Mesodermal cell (in vitro differentiated cells): ENCODE measurements around the gene PHF20.
"Not testable (repeated sequence)": the region's sequence is repeated elsewhere in the genome, so short reads cannot be mapped to it uniquely, and the experiment has no call there.

Experiments used
- H3K27ac ChIP-seq: 2 replicates; pipeline ENCODE4 v1.7.0; 2013; ENCODE audit warnings: mild to moderate bottlenecking, low read depth, low read length, moderate library complexity; ENCODE audit not compliant: severe bottlenecking
- H3K36me3 ChIP-seq: 2 replicates; pipeline ENCODE4 v1.7.1; 2013; ENCODE audit warnings: mild to moderate bottlenecking, low read length, moderate library complexity; ENCODE audit not compliant: control insufficient read depth, insufficient read depth
- H3K4me1 ChIP-seq: one replicate; pipeline ENCODE4 v1.7.1; 2013; ENCODE audit warnings: mild to moderate bottlenecking, low read length; ENCODE audit not compliant: insufficient read depth, control insufficient read depth, poor library complexity, severe bottlenecking
- H3K4me3 ChIP-seq: 2 replicates; pipeline ENCODE4 v1.7.0; 2013; ENCODE audit warnings: low read length, control low read depth, mild to moderate bottlenecking; ENCODE audit not compliant: insufficient read depth, poor library complexity, severe bottlenecking; ENCODE audit errors: extremely low read depth
- H3K9me3 ChIP-seq: 2 replicates; pipeline ENCODE4 v1.7.1; 2013; ENCODE audit warnings: mild to moderate bottlenecking, low read length, moderate library complexity; ENCODE audit not compliant: control insufficient read depth
- WGBS, 2 experiments: methylation state at CpG; one replicate each; pipeline ENCODE4 v1.1.5; 2013; ENCODE audit warnings: missing lambda C conversion rate in 2 of 2; ENCODE audit not compliant: insufficient coverage in 2 of 2; 5-methylcytosine and 5-hydroxymethylcytosine counted together

The PHF20 gene

GRCh38 chr20:35767683-35768481 is 3.9 kb upstream of the PHF20 start:
- WGBS, 2 experiments = 76 to 80% methylated on average over 7 to 9 of the region's 12 CpGs
- H3K9me3 ChIP-seq = peaks cover 9% of the 10 kb centered on the region
- H3K27ac ChIP-seq = peak overlapping the region; percentile 97
- no peak overlapping the region for H3K4me3 ChIP-seq
- no peaks in the 10 kb centered on the region for H3K36me3 ChIP-seq
- H3K4me1 ChIP-seq = peaks cover 8% of the 10 kb centered on the region

DNA sequence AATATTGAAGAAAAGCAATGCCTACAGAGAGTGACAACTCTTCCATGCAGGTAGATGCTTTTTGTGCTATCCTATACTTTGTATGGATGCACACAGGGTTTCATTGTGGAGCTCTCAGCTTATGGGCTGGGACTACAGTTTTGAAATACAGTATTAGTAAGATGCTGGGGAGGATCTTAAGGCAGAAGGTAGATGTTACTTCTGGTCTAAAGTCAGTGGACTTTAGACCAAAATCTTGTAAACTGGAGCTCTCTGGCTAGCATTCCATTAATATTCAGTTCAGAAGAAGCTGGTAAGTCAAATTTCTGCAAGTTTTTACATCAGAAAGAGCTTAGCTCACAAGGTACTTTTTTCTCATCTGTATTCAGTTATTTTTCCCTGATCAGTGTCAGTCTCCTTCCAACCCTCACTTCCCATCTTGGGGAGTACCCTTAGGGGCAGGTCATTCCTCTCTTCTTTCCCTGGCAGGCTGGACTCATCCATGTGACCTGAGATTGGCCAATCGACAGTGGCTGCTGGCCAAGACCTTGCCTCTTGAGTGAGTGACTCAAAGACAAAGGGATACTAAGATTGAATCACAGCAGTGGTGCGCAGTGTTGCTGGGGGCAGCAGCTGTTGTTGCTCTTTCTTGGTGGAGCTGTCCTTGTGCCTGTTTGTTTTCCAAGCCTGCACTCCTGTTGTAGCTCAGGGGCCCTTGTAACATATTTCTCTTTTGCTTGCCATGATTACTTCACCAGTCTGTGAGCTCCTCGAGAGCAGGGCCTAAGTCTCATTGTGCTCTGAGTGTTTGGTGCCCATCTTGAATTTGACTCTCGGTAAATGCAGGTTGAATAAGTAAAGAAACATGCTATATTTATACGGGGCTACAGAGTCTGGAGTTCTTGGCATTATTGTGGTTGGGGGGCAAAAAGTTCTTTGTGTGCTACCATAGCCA is 2.8 kb upstream of the PHF20 start:
- H3K4me3 ChIP-seq = no peak overlapping the region
- peak overlapping the region; percentile 97 for H3K27ac ChIP-seq
- H3K9me3 ChIP-seq = peaks cover 9% of the 10 kb centered on the region
- H3K36me3 ChIP-seq = peaks cover under 1% of the 10 kb centered on the region
- H3K4me1 ChIP-seq = peaks cover 16% of the 10 kb centered on the region
- 43 to 45% methylated on average over 1 to 3 of the region's 5 CpGs for WGBS, 2 experiments

GRCh38 chr20:35771367-35771688 is 487 bp upstream of the PHF20 start:
- Histone ChIP-seq H3K4me1 (peaks cover 19% of the 10 kb centered on the region), H3K9me3 (peaks cover 9% of the 10 kb centered on the region), H3K36me3 (peaks cover 11% of the 10 kb centered on the region), H3K4me3 (no peak overlapping the region), H3K27ac (peak overlapping the region; percentile 68)
- 83 to 85% methylated on average over 9 of the region's 9 CpGs for WGBS, 2 experiments

- peaks cover 19% of the 10 kb centered on the region for H3K36me3 ChIP-seq
- WGBS, 2 experiments = 7 to 11% methylated on average over 5 to 7 of the region's 8 CpGs
- peaks cover 9% of the 10 kb centered on the region for H3K9me3 ChIP-seq
- peaks cover 19% of the 10 kb centered on the region for H3K4me1 ChIP-seq
- peak overlapping the region; percentile 79 for H3K4me3 ChIP-seq
- H3K27ac ChIP-seq = peak overlapping the region; percentile 68
These were observed 796 bp downstream of the PHF20 start for GRCh38 chr20:35772563-35773058.

- 51 to 56% methylated on average over 7 of the region's 8 CpGs for WGBS, 2 experiments
These were observed 1.4 kb downstream of the PHF20 start for GRCh38 chr20:35773154-35773751.

GRCh38 chr20:35774391-35774790 is 2.6 kb downstream of the PHF20 start:
- no peak overlapping the region for H3K27ac ChIP-seq
- H3K9me3 ChIP-seq = peaks cover 9% of the 10 kb centered on the region
- peaks cover 23% of the 10 kb centered on the region for H3K36me3 ChIP-seq
- H3K4me1 ChIP-seq = peaks cover 11% of the 10 kb centered on the region
- no peak overlapping the region for H3K4me3 ChIP-seq
- 100% methylated on average over 1 of the region's 1 CpG for WGBS, 2 experiments

More at GRCh38 chr20:35773154-35773751, 1.4 kb downstream of the PHF20 start:
- Histone ChIP-seq H3K4me1 (peaks cover 18% of the 10 kb centered on the region), H3K9me3 (peaks cover 9% of the 10 kb centered on the region), H3K4me3 (peak overlapping the region; percentile 79), H3K36me3 (peaks cover 19% of the 10 kb centered on the region), H3K27ac (peak overlapping the region; percentile 68)

DNA sequence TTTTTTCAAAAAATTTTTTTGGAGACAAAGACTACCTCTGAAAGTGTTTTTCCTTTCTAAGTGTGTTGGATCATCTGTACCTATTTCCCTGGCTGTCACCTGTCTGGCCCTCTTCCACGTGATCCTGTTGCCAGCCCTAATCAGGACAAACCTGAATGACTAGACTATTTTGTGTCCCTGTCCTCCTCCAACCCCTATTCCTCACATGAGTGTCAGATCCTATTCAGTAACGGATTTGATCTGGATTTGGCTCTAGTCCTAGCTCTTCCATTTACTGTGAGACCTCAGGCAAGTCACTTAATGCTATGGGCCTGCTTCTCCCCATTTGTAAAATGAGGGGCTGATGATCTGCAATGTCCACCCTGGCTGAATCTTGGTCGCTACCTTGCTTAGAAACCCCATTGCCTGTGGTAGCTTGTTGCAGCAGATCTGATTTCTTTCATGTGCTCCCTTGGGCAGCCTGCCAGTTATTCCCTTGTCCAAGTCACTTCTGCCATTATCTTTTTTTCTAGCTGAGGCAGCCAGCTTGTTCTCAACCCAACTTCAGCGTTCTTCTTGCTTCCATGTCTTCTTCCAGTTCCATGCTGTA is 4.8 kb downstream of the PHF20 start:
- Histone ChIP-seq H3K4me1 (peaks cover 11% of the 10 kb centered on the region), H3K9me3 (no peaks in the 10 kb centered on the region), H3K36me3 (peaks cover 37% of the 10 kb centered on the region), H3K4me3 (no peak overlapping the region), H3K27ac (no peak overlapping the region)
- 86 to 94% methylated on average over 3 to 4 of the region's 4 CpGs for WGBS, 2 experiments

- H3K4me3 ChIP-seq, H3K27ac ChIP-seq, H3K9me3 ChIP-seq, H3K4me1 ChIP-seq: not testable (repeated sequence)
- peaks cover 57% of the 10 kb centered on the region for H3K36me3 ChIP-seq
- 93 to 98% methylated on average over 5 to 8 of the region's 12 CpGs for WGBS, 2 experiments
These were observed 12.0 kb downstream of the PHF20 start for GRCh38 chr20:35783811-35784210.

- H3K27ac ChIP-seq, H3K9me3 ChIP-seq, H3K4me3 ChIP-seq, H3K4me1 ChIP-seq: not testable (repeated sequence)
- WGBS, 2 experiments = 94 to 100% methylated on average over 1 to 2 of the region's 4 CpGs
- peaks cover 47% of the 10 kb centered on the region for H3K36me3 ChIP-seq
These were observed 13.7 kb downstream of the PHF20 start for GRCh38 chr20:35785541-35785940.

- Histone ChIP-seq H3K4me1 (no peaks in the 10 kb centered on the region), H3K4me3 (no peak overlapping the region), H3K9me3 (no peaks in the 10 kb centered on the region), H3K27ac (no peak overlapping the region), H3K36me3 (peaks cover 33% of the 10 kb centered on the region)
- WGBS, 2 experiments = 100% methylated on average over 2 of the region's 4 CpGs; no CpG with 5 or more reads in 1 of the 2 experiments
These were observed 17.0 kb downstream of the PHF20 start for GRCh38 chr20:35788796-35789195.
